HCT116 (cell line): ENCODE results near the gene HFM1. TPM values are rescaled to one million over a fixed set of nuclear protein-coding genes. Genes with fewer than 3 reads are reported as not detected.

Source experiments
- ATAC-seq: fragments of 200-7000 bp; cut with Tn5 transposase; 2 replicates; pipeline ENCODE4 v1.9.1; 2020; ENCODE audit warnings: mild to moderate bottlenecking, moderate library complexity
- BruUV-seq: library from RNA; stranded (reverse); fragments of 400-500 nt; replicated peaks from 2 replicates; lab custom pipeline; 2021; lab: Mats Ljungman, UMichigan
- CTCF ChIA-PET: fragments of 300-600 bp; sonication (Branson Sonifier 250); formaldehyde crosslinking; loops from one replicate; lab custom pipeline; 2021; ENCODE audit warnings: antibody characterized with exemption; lab: Charles Lee
- POLR2A ChIA-PET: fragments of 300-600, 350-600 bp; sonication (Branson Sonifier 250); formaldehyde crosslinking; loops from one replicate; lab custom pipeline; 2021; ENCODE audit warnings: antibody characterized with exemption; lab: Charles Lee
- RAD21 ChIA-PET, 2 experiments: fragments of 300-600 bp; sonication (Branson Sonifier 250); formaldehyde crosslinking; loops; one replicate each; lab custom pipeline; 2023; ENCODE audit warnings: low total read pairs in 2 of 2; ENCODE audit not compliant: uncharacterized antibody in 2 of 2, unreplicated experiment in 2 of 2, low non-redundant PET in 1 of 2; lab: Charles Lee
- DNase-seq: peaks from one replicate; pipeline ENCODE4 v3.0.0-alpha.2; 2010; ENCODE audit warnings: low read depth, low spot score
- H2AFZ ChIP-seq: fragments of 200-600 bp; shearing (Covaris generic), sonication (generic); 2 replicates; pipeline ENCODE4 v1.6.1; 2017; ENCODE audit warnings: low read depth, mixed run types, mixed read lengths, antibody characterized with exemption, low read length; ENCODE audit not compliant: poor library complexity, severe bottlenecking
- H3K27ac ChIP-seq: 2 replicates; pipeline ENCODE4 v1.5.1; 2012; ENCODE audit warnings: low read depth, low read length
- H3K27me3 ChIP-seq: fragments of 200-600 bp; sonication (generic); 2 replicates; pipeline ENCODE4 v1.6.1; 2016; ENCODE audit warnings: mixed run types, low read length, mixed read lengths; ENCODE audit not compliant: insufficient read depth
- H3K36me3 ChIP-seq, 2 experiments: fragments of 200-500 bp in 1 of 2; fragments of 200-600 bp in 1 of 2; sonication (Bioruptor generic) in 1 of 2; sonication (generic) in 1 of 2; 2 replicates each; pipeline versions ENCODE4 v1.5.1 to v1.6.1; 2014 to 2016; ENCODE audit warnings: low read length in 2 of 2, inconsistent platforms in 1 of 2, mixed read lengths in 1 of 2, mixed run types in 1 of 2; ENCODE audit not compliant: insufficient read depth in 2 of 2, control insufficient read depth in 1 of 2
- H3K4me1 ChIP-seq, 2 experiments: fragments of 200-600 bp in 1 of 2; sonication (generic) in 1 of 2; 2 replicates each; pipeline versions ENCODE4 v1.5.1 to v1.6.1; 2012 to 2017; ENCODE audit warnings: low read length in 2 of 2, inconsistent platforms in 1 of 2, mild to moderate bottlenecking in 1 of 2, mixed read lengths in 1 of 2, mixed run types in 1 of 2, moderate library complexity in 1 of 2; ENCODE audit not compliant: insufficient read depth in 2 of 2, control insufficient read depth in 1 of 2
- H3K4me2 ChIP-seq: fragments of 200-600 bp; sonication (generic); 2 replicates; pipeline ENCODE4 v1.6.1; 2017; ENCODE audit warnings: mixed run types, low read length, mixed read lengths
- H3K4me3 ChIP-seq, 2 experiments: fragments of 200-600 bp in 1 of 2; sonication (generic) in 1 of 2; replicated peaks in 1 of 2; 2 replicates each; pipeline ENCODE4 v1.5.1; 2011 to 2016; ENCODE audit warnings: low read length in 2 of 2, control low read depth in 1 of 2, low read depth in 1 of 2, mild to moderate bottlenecking in 1 of 2, mixed read lengths in 1 of 2, mixed run types in 1 of 2
- H3K79me2 ChIP-seq: fragments of 200-600 bp; sonication (generic); 2 replicates; pipeline ENCODE4 v1.6.1; 2017; ENCODE audit warnings: mild to moderate bottlenecking, mixed run types, low read length, moderate library complexity, mixed read lengths; ENCODE audit not compliant: insufficient read depth
- H3K9ac ChIP-seq: fragments of 200-600 bp; sonication (generic); 2 replicates; pipeline ENCODE4 v1.6.1; 2016; ENCODE audit warnings: low read length, mixed read lengths
- H3K9me2 ChIP-seq: fragments of 200-600 bp; sonication (generic), shearing (Covaris generic); 2 replicates; pipeline ENCODE4 v1.6.1; 2017; ENCODE audit warnings: mixed run types, mild to moderate bottlenecking, moderate library complexity; ENCODE audit not compliant: insufficient read depth
- H3K9me3 ChIP-seq, 2 experiments: fragments of 200-500 bp in 1 of 2; fragments of 200-600 bp in 1 of 2; sonication (Bioruptor generic) in 1 of 2; sonication (generic) in 1 of 2; 2 replicates each; pipeline ENCODE4 v1.6.1; 2014 to 2017; ENCODE audit warnings: low read length in 2 of 2, mixed read lengths in 2 of 2, inconsistent platforms in 1 of 2, low read depth in 1 of 2, mild to moderate bottlenecking in 1 of 2, mixed run types in 1 of 2, moderate library complexity in 1 of 2; ENCODE audit not compliant: control insufficient read depth in 1 of 2, insufficient read depth in 1 of 2
- H4K20me1 ChIP-seq: fragments of 200-600 bp; sonication (generic), shearing (Covaris generic); 2 replicates; pipeline ENCODE4 v1.6.1; 2017; ENCODE audit warnings: mixed run types, mild to moderate bottlenecking, moderate library complexity; ENCODE audit not compliant: insufficient read depth
- CBX3 ChIP-seq: IDR thresholded peaks from 2 replicates; pipeline ENCODE4 v1.6.1; 2012; ENCODE audit warnings: low read depth
- EGR1 ChIP-seq: IDR thresholded peaks from 2 replicates; pipeline ENCODE4 v1.6.1; 2012; ENCODE audit warnings: low read depth
- EZH2 ChIP-seq: fragments of 200-600 bp; sonication (generic); IDR thresholded peaks from 2 replicates; pipeline ENCODE4 v1.6.1; 2017; ENCODE audit warnings: antibody characterized with exemption, mixed run types
- EZH2phosphoT487 ChIP-seq: fragments of 200-600 bp; IDR thresholded peaks from 2 replicates; pipeline ENCODE4 v1.6.1; 2018; ENCODE audit warnings: antibody characterized with exemption, borderline replicate concordance
- FOSL1 ChIP-seq: IDR thresholded peaks from 2 replicates; pipeline ENCODE4 v1.6.1; 2012; ENCODE audit warnings: low read depth
- JUND ChIP-seq: IDR thresholded peaks from 2 replicates; pipeline ENCODE4 v1.6.1; 2012
- POLR2A ChIP-seq: IDR thresholded peaks from 2 replicates; pipeline ENCODE4 v1.7.0; 2011; ENCODE audit warnings: borderline replicate concordance; ENCODE audit not compliant: insufficient read depth, insufficient read length; ENCODE audit errors: extremely low read depth
- POLR2AphosphoS5 ChIP-seq: IDR thresholded peaks from 2 replicates; pipeline ENCODE4 v1.6.1; 2011; ENCODE audit warnings: mild to moderate bottlenecking, low read depth, low read length, moderate library complexity
- REST ChIP-seq: IDR thresholded peaks from 2 replicates; pipeline ENCODE4 v1.6.1; 2012; ENCODE audit warnings: low read depth
- YY1 ChIP-seq: IDR thresholded peaks from 2 replicates; pipeline ENCODE4 v1.6.1; 2011; ENCODE audit warnings: low read length, low read depth, moderate library complexity, mild to moderate bottlenecking; ENCODE audit not compliant: insufficient replicate concordance; ENCODE audit errors: extremely low read depth
- ZNF274 ChIP-seq: fragments of 200-500 bp; sonication (Bioruptor generic); IDR thresholded peaks from 2 replicates; pipeline ENCODE4 v1.6.1; 2014; ENCODE audit warnings: mild to moderate bottlenecking, low read depth, low read length, inconsistent platforms
- intact Hi-C: fragments of 100-400 bp; cut with micrococcal nuclease; formaldehyde crosslinking; loops from 2 replicates; pipeline ENCODE4 v1.10.0; 2022
- total RNA-seq: library from RNA; stranded (reverse); gene quantifications from one replicate; pipeline ENCODE4 v1.2.1, GENCODE V29; 2021; ENCODE audit not compliant: unreplicated experiment
- TF ChIP-seq, protein P1 (sequence below), 3 experiments: fragments of 200-600 bp in 1 of 3; sonication (generic) in 1 of 3; IDR thresholded peaks in 2 of 3; conservative IDR thresholded peaks in 1 of 3; 2 replicates each; pipeline ENCODE4 v1.5.1; 2012 to 2017; ENCODE audit warnings: low read depth in 2 of 3, low read length in 2 of 3, antibody characterized with exemption in 1 of 3, borderline replicate concordance in 1 of 3, control low read depth in 1 of 3, mild to moderate bottlenecking in 1 of 3, mixed read lengths in 1 of 3, mixed run types in 1 of 3, moderate library complexity in 1 of 3; ENCODE audit not compliant: insufficient read depth in 1 of 3

The HFM1 gene
- total RNA-seq, 1 experiment from 2014 or later, result 0.07 TPM

DNA sequence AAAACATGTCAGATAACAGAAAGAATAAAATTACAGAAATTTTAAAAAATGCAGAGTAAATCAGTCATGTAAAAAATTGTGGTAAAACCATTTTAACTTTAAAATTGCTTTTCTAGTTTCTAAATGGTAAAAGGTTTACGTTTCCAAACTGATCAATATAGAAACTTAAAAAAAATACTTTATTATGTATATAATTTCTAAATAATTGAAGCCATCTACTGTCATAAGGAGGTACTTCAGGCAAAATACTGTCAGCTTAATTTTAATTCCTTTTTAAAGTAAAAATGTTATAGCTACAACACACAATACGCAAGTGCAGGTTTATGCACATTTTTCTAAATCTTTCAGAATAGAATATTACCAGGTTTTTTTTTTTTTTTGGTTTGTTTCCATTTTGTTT, 159.9 kb downstream of the HFM1 start:
- H3K4me1 ChIP-seq, result peaks cover 7 to 8% of the 10 kb centered on the region in 2 experiments; a peak in 2 of 4 replicates
- no peak for DNase-seq
- no peak overlapping the region for H2AFZ ChIP-seq
- H3K27ac ChIP-seq, result no peak overlapping the region
- no peak overlapping the region for H3K9ac ChIP-seq
- ChIA-PET POLR2A (no interaction called here), CTCF (interaction anchor here (0.9 to 2.8 kb wide), 6 partner anchors 8 to 523 kb away, joined by 3 to 24 read pairs (median 6); no protein-coding TSS in a partner anchor)
- ATAC-seq, result no peak
- H3K9me2 ChIP-seq, result no peaks in the 10 kb centered on the region
- no peaks in the 10 kb centered on the region for H3K9me3 ChIP-seq
- TF ChIP-seq, protein P1, sequence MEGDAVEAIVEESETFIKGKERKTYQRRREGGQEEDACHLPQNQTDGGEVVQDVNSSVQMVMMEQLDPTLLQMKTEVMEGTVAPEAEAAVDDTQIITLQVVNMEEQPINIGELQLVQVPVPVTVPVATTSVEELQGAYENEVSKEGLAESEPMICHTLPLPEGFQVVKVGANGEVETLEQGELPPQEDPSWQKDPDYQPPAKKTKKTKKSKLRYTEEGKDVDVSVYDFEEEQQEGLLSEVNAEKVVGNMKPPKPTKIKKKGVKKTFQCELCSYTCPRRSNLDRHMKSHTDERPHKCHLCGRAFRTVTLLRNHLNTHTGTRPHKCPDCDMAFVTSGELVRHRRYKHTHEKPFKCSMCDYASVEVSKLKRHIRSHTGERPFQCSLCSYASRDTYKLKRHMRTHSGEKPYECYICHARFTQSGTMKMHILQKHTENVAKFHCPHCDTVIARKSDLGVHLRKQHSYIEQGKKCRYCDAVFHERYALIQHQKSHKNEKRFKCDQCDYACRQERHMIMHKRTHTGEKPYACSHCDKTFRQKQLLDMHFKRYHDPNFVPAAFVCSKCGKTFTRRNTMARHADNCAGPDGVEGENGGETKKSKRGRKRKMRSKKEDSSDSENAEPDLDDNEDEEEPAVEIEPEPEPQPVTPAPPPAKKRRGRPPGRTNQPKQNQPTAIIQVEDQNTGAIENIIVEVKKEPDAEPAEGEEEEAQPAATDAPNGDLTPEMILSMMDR (IDR thresholded peaks at IDR 0.05 in 2 of 3, conservative IDR thresholded peaks at IDR 0.05 in 1 of 3; ENCODE audit: borderline replicate concordance in 1 of 3, insufficient read depth in 1 of 3, low read depth in 2 of 3, low read length in 2 of 3), result 0 out of 6 replicates have a peak, but pooled peaks of 1 of the 3 experiments have one; percentile 11
- TF ChIP-seq JUND, result no peak
- TF ChIP-seq, all 23 proteins: peak for 1
- H3K27me3 ChIP-seq, result no peaks in the 10 kb centered on the region
- no peaks in the 10 kb centered on the region for H4K20me1 ChIP-seq
- no peak overlapping the region for H3K4me3 ChIP-seq
- no TSS peak for BruUV-seq
- no peak overlapping the region for H3K4me2 ChIP-seq
- RAD21 ChIA-PET, result no interaction called here
- intact Hi-C loops, result no loop called here
- H3K79me2 ChIP-seq, result no peaks in the 10 kb centered on the region
- no peaks in the 10 kb centered on the region for H3K36me3 ChIP-seq

DNA sequence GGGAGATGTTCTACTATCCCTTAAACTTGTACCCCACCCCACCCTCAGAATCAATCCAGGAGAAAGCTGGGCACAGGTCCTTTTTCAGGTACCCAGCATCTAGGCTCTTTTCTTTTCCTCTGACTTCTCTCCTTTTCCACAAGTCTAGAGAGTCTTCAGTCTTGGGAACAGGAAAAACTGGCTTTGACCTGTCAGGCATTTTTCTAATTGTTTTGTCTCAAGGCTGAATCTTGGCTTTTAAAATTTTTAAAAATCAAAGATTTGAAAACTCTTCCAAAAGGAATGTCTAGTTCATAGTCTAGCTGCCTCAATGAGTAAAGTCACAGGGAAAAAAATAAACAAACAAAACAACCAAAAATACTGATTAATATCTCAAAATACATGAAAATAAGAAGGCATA, 161.5 kb downstream of the HFM1 start:
- no peaks in the 10 kb centered on the region for H3K36me3 ChIP-seq
- no peak overlapping the region for H3K4me3 ChIP-seq
- ATAC-seq (no peak), DNase-seq (no peak)
- no TSS peak for BruUV-seq
- intact Hi-C loops, result no loop called here
- no peaks in the 10 kb centered on the region for H3K9me3 ChIP-seq
- no peaks in the 10 kb centered on the region for H4K20me1 ChIP-seq
- ChIA-PET POLR2A (no interaction called here), CTCF (interaction anchor here (2.8 kb wide), 1 partner anchor 77 kb away, joined by 24 read pairs; no protein-coding TSS in a partner anchor), RAD21 (no interaction called here)
- no peak overlapping the region for H3K9ac ChIP-seq
- H3K27ac ChIP-seq, result no peak overlapping the region
- no peaks in the 10 kb centered on the region for H3K27me3 ChIP-seq
- H2AFZ ChIP-seq, result no peak overlapping the region
- H3K9me2 ChIP-seq, result no peaks in the 10 kb centered on the region
- H3K4me2 ChIP-seq, result no peak overlapping the region
- peaks cover 7 to 8% of the 10 kb centered on the region in 2 experiments; a peak in 2 of 4 replicates for H3K4me1 ChIP-seq
- no peaks in the 10 kb centered on the region for H3K79me2 ChIP-seq
- no peak for TF ChIP-seq EZH2phosphoT487
- TF ChIP-seq POLR2A, result no peak
- no peak for TF ChIP-seq CBX3
- TF ChIP-seq, protein P1 (IDR thresholded peaks at IDR 0.05 in 2 of 3, conservative IDR thresholded peaks at IDR 0.05 in 1 of 3; ENCODE audit: borderline replicate concordance in 1 of 3, insufficient read depth in 1 of 3, low read depth in 2 of 3, low read length in 2 of 3), result no peak
- no peak for TF ChIP-seq REST
- TF ChIP-seq YY1, result no peak
- TF ChIP-seq EZH2, result no peak
- TF ChIP-seq POLR2AphosphoS5, result no peak
- no peak for TF ChIP-seq EGR1
- no peak for TF ChIP-seq FOSL1
- TF ChIP-seq ZNF274, result no peak
